NT2/D1 (cell line): ENCODE results near the gene BMPER.

ENCODE experiments used
- SUZ12 ChIP-seq: IDR thresholded peaks from 2 replicates; pipeline ENCODE4 v1.6.1; 2011; ENCODE audit not compliant: insufficient read length, insufficient read depth; ENCODE audit errors: extremely low read depth
- YY1 ChIP-seq: IDR thresholded peaks from 2 replicates; pipeline ENCODE4 v1.6.1; 2011; ENCODE audit not compliant: insufficient read length, insufficient read depth

DNA sequence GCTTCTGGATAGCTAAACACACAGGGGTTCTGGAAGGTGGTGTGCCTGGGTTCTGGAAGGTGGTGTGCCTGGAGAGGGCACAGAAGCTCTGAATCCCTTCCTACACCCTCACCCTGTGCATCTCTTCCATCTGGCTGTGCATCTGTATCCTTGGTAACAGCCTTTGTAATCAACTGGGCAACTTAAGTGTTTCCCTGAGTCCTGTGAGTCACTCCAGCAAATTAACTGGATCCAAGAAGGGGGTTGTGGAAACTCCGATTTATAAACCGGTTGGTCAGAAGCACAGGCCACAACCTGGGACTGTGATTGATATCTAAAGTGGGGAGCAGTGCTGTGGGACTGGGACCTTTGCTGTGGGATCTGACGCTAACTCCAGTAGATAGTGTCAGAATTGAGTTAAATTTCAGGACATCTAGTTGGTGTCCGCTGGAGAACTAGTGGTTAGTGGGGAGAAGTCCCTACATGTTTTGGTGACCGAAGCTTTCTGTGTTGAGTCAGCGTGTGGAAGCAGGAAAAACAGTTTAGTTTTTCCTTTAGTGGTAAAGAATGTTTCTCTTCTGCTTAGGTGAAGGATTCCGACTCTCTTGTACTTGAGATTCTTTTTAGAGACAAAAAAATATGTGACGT is 228.1 kb downstream of the BMPER start:
- TF ChIP-seq YY1 (no peak), SUZ12 (no peak)
